ENCODE measurements around the gene YDJC.
A peak's percentile ranks its signal among the peaks of the same experiment; 100 is the strongest.

- TF ChIP-seq CTCF (IDR thresholded peaks at IDR 0.05 in 2 of 3, conservative IDR thresholded peaks at IDR 0.05 in 1 of 3; ENCODE audit: insufficient read depth in 2 of 3, low read depth in 1 of 3, low read length in 3 of 3): 0 out of 6 replicates have a peak, but pooled peaks of 1 of the 3 experiments have one; percentile 5
- TF ChIP-seq ZNF717 (CRISPR knock-in tag; IDR thresholded peaks at IDR 0.05): no peak
- TF ChIP-seq CBX1 (IDR thresholded peaks at IDR 0.05; ENCODE audit: low read depth): no peak
- no peak for TF ChIP-seq MBD1 (CRISPR knock-in tag; IDR thresholded peaks at IDR 0.05)
- no peak for TF ChIP-seq NFIX (CRISPR knock-in tag; IDR thresholded peaks at IDR 0.05; ENCODE audit: low read depth)
- TF ChIP-seq EZH2 (IDR thresholded peaks at IDR 0.05; ENCODE audit: borderline replicate concordance, low read depth, low read length): no peak
- TF ChIP-seq MAFK (IDR thresholded peaks at IDR 0.05; ENCODE audit: low read length): no peak
- no peak for TF ChIP-seq MYC (IDR thresholded peaks at IDR 0.05; ENCODE audit: low read depth, low read length)
- no peak for TF ChIP-seq MYC (CRISPR knock-in tag; IDR thresholded peaks at IDR 0.05; ENCODE audit: borderline replicate concordance, low read depth)
- no peak for TF ChIP-seq ZNF395 (CRISPR knock-in tag; IDR thresholded peaks at IDR 0.05)
Observed at GRCh38 chr22:21622011-21622918, 7.6 kb downstream of the YDJC start.

All from K562 (cell line).